ENCODE measurements around the gene TMEM229B.

The TMEM229B gene

GRCh38 chr14:67447033-67447381 is 41.5 kb downstream of the TMEM229B start:
- no peak for DNase-seq

GRCh38 chr14:67446371-67447032 is 42.0 kb downstream of the TMEM229B start:
- no peak for DNase-seq

- DNase-seq: no peak
These were observed 44.1 kb downstream of the TMEM229B start for GRCh38 chr14:67444395-67444794.

GRCh38 chr14:67442139-67442906 is 46.2 kb downstream of the TMEM229B start:
- no peak for DNase-seq

GRCh38 chr14:67441672-67442071 is 46.8 kb downstream of the TMEM229B start:
- no peak for DNase-seq

- DNase-seq: no peak
These were observed 47.3 kb downstream of the TMEM229B start for GRCh38 chr14:67441256-67441655.

GRCh38 chr14:67440513-67440912 is 48.0 kb downstream of the TMEM229B start:
- no peak for DNase-seq

- no peak for DNase-seq
These were observed 49.6 kb downstream of the TMEM229B start for GRCh38 chr14:67438969-67439368.

GRCh38 chr14:67436006-67436866 is 52.3 kb downstream of the TMEM229B start:
- DNase-seq: no peak

GRCh38 chr14:67435603-67436002 is 52.9 kb downstream of the TMEM229B start:
- no peak for DNase-seq

- DNase-seq: no peak
These were observed 56.4 kb downstream of the TMEM229B start for GRCh38 chr14:67432050-67432564.

GRCh38 chr14:67429510-67430205 is 58.9 kb downstream of the TMEM229B start:
- DNase-seq: no peak

GRCh38 chr14:67428501-67429031 is 60.0 kb downstream of the TMEM229B start:
- DNase-seq: no peak

GRCh38 chr14:67426983-67427606 is 61.4 kb downstream of the TMEM229B start:
- DNase-seq: peak; percentile 62

GRCh38 chr14:67426161-67426560 is 62.4 kb downstream of the TMEM229B start:
- no peak for DNase-seq

- no peak for DNase-seq
These were observed 62.9 kb downstream of the TMEM229B start for GRCh38 chr14:67425608-67426007.

- DNase-seq: no peak
These were observed 64.0 kb downstream of the TMEM229B start for GRCh38 chr14:67424539-67424938.

GRCh38 chr14:67423424-67423823 is 65.1 kb downstream of the TMEM229B start:
- no peak for DNase-seq

- no peak for DNase-seq
These were observed 66.9 kb downstream of the TMEM229B start for GRCh38 chr14:67421356-67422224.
